ENCODE data around the gene MRPL10.

MRPL10 gene

DNA sequence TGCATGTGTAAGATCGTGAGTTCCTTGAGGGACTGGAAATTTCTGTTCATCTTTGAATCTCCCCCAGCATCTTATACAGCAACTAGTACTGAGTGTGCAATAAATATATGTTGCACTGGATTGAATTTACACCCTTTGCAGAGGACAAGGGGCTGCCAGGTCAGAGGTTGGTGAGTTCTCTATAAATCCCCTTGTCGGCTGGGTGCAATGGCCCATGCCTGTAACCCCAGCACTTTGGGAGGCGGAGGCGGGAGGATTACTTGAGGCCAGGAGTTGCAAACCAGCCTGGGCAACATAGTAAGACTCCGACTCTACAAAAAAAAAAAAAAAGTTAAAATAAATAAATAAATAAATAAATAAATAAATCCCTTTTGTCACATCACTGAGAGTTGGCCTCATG lies 29.0 kb upstream of the MRPL10 start:
- no peak for DNase-seq (ENCODE audit: low read depth, low spot score)

DNA sequence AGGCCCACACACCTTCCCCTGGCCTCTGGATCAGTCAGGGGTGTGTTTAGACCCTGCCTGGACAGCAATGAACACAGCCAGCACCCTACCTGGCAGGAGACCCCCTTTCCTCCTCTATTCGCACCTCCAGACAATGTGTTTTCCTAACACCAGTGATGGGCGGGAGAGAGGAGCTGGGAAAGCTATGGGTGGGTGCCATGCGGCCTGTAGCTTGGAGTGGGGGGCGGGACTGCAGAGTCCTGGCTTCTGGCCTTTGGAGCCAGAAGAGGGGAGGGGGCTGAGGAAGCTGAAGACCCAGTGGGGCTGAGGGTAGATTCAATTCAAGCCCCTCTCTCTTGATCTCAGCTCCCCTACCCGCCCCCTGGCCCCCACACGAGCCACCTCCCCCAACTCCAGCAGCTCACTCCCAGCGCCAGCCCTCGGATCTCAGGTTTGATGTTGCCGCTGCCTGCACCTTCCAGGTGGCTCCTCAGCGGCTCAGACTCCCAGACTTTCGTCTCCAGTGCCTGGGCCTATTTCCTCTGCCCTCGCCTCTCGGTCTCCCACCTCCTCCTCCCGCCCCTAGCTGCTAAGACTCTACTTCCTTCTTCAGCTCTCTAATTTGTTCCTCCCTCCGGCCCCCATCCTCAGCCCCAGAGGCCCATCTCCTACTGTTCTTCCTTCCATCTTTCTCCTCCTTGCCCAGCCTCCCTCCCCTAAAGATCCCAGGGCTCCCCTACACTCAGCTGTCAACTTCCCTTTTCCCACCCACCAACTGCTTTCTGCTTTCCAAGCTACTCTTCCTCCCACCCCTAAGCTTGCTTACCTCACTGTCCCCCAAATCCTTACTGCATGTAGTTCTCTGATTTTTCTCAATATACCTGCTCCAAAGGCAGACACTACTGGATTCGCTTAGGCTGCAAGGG lies 26.5 kb upstream of the MRPL10 start:
- DNase-seq (ENCODE audit: low read depth, low spot score) = no peak

DNA sequence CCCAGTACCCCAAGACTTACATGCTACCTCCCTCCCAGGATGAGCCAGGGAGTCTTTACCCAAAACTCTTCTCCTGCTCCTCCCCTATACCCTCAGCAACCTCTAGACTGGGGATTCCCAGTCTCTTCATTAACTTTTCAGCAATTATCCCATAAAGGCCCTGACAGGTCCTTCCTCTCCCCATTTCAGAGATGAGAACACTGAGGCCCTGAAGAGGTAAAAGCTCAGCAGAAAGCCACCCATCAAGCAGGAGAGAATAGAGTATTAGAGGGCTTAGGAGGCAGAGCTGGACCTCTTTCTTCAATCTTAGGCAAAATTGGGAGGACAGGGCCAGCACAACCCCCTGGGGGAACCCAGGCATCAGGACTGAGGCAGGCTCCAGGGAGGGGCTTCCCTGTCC lies 25.5 kb upstream of the MRPL10 start:
- no peak for DNase-seq (ENCODE audit: low read depth, low spot score)

DNA sequence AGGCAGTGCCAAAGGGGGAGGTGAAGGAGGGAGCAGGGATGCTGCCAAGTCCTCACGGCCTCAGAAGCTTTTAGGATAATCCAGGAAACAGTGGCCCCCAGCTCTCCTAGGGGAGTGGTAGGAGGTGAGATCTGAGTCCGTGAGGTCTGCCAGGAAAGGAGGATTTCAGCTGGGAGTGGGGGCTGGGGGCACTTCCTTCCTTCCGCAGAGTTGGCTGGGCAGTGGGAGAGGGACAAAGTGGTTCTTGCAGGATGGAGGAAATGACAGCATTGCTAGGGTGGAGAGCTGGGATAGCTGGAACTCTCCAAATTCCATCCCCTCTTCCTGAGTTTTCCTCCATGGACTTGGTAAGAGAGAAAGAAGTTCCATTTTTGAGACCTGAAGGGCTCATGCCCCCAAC lies 24.4 kb upstream of the MRPL10 start:
- no peak for DNase-seq (ENCODE audit: low read depth, low spot score)

DNA sequence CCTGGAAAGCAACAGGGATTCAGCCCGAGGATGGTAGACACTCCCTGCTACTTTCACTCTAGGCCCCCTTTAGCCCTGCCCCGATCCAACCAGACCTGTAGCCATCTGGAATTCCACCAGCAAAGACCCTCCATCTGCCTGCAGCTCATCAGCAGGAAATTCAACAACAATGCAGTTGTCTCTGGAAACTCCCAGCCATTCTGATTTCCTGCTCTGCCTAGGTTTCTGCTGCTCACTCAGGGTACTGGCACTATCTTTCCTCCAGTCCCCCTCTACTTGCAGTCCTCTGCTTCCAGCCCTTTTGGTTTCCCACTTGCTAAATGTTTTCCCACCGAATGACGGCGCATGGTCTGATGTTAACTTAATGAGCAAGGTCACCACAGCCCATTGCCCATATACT lies 22.3 kb upstream of the MRPL10 start:
- DNase-seq (ENCODE audit: low read depth, low spot score) = no peak

DNA sequence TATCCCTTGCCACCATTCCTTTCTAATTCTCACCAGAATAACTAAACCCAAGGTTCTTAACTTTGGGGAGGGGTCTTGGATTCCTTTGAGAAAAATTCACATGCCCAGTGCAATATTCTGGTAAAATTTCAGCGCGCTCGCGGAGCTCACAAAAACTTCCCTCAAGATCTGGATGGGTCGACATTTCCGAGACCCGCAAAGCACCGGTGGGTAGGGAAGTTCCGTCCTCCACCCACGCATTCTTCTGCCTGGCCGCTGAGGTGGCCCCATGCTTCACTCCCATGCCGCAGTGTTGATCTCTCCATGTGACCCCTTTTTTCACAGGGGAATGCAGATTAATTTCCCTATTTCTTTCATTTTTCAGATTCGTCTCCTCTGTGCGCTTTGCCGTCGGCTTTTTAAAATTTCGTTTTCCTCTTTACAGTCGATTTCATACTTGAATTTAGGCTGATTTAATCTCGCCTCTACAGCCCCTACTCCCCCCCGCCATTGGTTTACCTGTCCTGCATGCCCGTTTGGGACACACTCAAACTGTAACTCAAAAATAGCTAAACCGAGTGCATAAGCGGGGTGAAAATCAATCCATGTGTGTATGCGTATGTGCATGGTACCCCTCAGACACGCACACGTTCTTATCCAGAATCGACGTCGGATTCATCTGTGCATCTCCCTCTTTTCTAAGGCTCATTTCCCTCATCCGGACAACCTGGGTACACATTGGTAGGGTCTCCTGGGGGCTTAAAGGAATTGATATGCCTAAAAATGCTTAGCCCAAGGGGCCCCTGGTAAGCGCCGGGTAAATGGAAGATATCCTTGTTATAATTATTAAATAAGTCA lies 21.0 kb upstream of the MRPL10 start:
- DNase-seq (ENCODE audit: low read depth, low spot score) = no peak

DNA sequence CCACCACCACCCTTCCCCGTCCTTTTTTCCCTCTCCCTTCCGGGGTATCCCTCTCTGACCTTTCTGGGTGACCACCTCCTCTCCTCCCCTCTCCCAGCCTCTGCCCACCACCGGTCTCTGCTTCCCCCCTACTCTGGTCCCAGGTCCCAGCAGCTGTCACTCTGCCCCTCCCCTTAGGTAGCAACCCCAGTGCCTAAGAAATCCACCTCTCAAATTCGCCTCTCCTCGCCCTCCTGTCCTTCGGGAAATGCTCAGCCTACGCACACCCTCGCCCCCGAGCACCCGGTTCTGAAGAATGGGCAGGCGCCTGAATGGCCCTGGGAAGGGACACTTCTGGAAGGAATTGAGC lies 20.4 kb upstream of the MRPL10 start:
- no peak for DNase-seq (ENCODE audit: low read depth, low spot score)

DNA sequence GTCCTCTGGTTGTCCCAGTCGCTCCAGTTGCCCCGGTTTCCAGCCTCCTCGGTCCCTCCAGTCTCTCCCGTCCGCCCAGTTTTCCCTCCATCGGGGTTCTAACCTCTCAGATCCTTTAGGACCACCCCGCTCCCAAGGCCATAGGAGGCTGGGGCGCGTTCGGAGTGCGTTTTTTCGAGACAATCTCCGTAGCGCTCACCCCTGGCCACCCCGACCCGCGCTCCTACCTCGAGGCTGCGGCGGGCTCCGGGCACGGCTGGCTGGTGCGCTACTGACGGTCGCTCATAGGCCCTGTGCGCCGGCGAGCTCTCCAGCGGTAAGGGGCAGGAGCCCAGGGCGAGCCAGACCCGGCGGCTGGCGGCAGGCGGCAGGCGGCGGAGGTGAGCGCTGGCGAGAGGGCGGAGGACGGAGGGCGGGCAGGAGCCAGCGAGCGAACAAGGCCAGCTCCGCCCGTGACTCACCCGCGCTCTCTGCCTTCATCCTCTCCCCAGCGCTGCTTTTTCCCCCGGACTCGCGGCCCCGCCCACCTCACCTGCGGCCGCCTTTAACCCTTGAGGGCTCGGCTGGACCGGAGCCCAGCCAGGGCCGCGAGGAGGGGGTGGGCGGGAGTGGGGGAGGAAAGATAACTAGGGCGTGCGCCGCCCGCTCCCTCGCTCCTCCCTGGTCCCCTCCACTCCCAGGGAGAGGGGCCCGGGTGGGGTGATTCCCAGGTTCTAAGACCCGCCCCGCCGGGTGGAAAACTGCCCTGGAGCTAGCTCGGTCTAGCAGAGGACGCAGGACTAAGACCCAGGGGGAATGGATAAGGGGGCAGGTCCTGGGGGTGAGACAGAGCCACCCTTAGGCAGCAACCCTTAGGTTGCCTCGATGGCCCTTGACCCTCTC lies 19.6 kb upstream of the MRPL10 start, which contains the start of gene SP6:
TSS of gene SP6 (minus strand) at position 472 of the 882 bp plus-strand sequence. CDS start 2,734 bp downstream, outside the sequence.
- peak; percentile 93 for DNase-seq (ENCODE audit: low read depth, low spot score)

DNA sequence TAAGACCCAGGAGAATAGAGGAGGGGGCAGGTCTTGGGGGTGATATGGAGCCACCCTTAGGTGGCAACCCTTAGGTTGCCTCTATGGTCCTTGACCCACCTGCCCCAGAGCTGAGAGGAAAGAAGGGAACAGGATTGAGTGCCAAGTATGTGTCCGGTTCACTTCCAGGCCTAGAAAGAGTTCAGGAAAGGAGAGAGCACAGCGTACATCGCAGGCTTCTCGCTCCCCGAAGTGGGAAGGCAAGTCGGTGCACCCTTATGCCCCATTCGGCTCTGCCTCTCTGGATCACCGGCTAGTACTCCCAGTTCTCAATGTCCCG lies 19.0 kb upstream of the MRPL10 start:
- no peak for DNase-seq (ENCODE audit: low read depth, low spot score)

DNA sequence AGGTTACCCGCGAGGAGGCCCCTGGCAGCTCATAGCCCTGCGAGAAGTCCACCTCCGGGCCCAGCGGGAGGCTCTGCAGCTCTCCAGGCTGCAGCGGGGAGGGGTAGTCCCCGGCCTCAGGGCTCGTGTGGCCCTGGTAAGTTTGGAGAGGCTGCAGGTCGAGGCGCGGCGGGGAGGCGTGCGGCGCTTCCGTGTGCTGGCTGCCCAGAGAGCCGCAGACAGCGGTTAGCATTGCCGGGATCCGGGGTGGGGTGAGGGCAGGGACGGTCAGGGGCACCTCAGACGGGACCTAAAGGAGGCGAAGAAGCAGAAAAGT lies 16.8 kb upstream of the MRPL10 start:
- DNase-seq (ENCODE audit: low read depth, low spot score) = no peak

DNA sequence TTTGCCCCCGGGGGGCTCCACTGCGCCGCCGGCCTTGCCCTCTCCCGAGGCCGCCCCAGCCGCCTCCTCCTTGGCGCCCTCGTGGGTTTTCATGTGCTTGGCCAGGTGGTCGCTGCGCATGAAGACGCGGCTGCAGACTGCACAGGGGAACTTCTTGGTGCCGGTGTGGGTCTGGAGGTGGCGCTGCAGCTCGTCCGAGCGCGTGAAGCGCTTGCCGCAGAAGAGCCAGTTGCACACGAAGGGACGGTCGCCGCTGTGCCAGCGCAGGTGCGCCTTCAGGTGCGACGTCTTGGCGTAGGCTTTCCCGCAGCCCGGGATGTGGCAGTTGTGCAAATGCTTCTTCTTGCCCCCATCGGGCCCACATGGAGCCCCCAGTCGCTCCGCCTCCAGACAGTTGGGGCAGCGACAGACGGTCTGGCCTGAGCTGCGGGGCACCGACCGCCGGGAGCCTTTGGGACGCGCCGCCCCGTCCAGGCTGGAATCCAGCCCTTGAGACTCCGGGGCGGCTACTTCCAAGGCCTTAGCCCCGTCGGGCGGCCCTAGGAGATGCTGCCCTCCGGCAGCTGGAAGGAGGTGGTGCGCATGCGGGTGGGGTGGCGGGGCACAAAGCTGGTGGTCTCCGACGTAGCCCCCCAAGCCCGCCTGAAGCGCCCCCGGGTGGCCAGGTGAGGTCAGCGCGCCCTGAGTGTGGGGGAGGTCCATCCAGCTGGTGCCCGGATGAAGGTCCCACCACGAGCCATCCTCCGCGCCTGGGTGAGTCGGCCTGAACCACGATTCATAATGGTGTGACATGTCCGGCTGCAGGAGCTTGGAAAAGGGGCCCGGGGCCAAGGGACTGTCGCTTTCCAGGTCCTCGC lies 16.2 kb upstream of the MRPL10 start:
- peak; percentile 83 for DNase-seq (ENCODE audit: low read depth, low spot score)

DNA sequence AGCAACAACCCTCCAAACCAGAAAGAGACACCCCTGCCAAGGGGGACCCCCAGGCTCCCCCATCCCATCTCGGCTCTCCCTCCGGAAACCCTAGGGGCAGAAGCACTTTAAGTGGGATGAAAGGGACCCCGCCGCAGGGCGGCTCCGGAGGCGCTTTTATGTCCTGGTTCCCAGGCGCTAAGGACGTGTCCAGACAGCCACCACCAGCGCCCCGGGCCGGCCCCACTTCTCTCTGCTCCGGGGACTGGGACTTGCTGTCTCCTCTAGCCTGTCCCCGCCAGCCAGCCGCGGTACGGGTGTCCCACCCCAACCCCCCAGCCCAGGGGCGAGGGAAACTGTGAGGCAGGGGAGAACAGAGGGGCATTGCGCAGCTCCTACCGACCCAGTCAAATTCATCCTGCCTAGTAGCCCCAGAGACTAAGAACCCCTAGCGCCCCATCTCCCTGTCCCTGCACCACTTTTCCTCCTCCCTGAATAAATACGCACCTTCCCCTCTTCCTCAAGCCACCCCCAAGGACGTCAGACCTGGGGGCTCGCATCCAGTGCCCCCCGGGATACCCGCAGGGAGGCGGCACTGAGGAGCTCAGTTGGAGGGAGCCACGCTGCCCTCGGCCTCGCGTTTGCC lies 15.5 kb upstream of the MRPL10 start:
- peak; percentile 54 for DNase-seq (ENCODE audit: low read depth, low spot score)

DNA sequence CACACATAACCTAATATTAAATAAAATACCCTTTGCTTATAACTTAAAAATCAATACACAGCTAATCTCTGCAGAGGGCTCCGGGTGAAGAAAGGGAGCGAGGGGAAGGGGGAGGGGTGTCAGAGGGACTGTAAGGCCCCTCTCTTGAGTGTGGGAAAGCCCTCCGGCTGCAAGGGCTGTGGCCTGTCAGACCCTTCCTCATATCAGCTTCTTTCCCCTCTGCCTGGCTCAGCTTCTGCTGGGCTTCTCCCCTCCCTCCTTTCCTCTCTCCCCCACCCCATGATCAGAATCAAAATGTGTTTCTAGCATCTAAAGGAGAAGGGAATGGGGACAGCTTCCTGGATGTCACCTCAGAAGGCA lies 14.4 kb upstream of the MRPL10 start:
- DNase-seq (ENCODE audit: low read depth, low spot score) = no peak

DNA sequence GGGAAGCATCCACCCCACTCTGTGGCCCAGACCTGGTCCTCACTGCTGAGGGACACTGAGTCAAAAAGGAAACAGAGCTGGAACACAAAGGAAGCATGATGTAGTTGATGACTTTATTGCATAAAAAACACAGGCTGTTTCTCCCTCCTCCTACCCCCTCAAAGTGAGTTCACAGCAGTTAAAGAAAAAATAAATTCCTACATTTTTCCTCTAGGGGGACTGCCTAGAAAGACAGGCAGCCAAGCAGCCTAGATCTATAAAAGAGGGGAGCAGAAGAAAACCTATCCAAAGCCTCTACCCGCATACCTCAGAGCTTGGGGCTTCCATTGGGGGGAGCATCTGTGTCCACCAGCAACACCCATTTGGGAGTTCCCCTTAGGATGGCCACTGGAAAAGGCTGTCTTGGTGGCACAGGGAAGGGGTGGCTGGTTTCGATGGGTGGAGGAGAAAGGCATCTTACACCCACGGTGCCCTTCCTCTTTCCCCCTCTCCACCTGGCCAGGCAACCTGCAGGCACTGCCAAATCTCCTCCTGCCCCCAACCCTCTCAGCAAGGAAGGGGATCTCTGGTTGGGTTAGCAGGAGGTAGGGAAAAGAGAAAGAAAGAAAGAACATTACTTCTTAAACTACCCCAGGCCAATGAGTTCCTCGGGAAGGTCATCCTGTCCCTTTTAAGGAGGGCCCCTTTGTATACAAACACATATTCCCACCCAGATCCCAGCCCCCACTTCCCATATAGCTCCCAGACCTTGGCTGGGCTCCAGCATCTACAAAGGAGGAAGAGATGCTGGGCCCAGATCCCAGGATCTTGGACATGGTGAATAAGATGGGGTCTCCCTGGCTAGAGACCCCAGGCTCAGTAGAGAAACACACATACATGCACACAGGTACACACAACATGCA lies 13.7 kb upstream of the MRPL10 start:
- DNase-seq (ENCODE audit: low read depth, low spot score) = no peak

DNA sequence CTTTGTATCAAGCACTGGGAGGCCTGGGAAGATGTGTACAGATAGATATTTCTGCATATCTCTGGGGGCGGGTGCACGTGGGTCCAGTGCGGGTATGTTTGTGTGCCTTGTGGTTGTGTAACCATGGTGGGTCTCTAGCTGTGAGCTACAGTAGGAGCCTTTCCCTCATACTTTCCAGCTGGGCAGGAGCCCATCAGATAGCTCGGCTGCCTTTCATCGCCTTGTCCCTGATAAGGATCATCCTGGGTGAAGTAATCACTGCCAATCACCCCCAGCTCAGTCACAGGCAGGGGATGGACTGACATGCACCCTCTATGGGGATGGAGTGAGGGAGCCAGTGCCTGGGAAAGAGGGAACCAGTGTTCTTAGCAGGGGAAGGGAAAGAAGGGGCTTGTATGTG lies 12.9 kb upstream of the MRPL10 start:
- no peak for DNase-seq (ENCODE audit: low read depth, low spot score)

DNA sequence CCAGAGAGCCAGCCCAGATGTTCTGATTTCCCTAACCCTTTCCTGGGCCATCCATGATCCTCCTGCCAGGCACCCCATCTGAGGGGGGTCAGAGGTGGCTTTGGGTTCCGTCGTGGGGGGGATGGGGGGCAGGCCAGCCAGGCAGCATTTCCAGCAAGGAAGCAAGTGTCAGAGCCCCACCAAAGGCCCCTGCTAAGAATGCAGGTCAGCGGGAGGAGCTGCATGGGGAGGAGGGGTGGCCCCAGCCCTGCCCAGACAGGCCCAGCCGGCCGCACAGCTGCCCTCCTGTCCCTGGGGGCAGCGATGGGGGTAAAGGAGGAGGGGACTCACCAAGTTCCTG lies 12.0 kb upstream of the MRPL10 start:
- no peak for DNase-seq (ENCODE audit: low read depth, low spot score)

DNA sequence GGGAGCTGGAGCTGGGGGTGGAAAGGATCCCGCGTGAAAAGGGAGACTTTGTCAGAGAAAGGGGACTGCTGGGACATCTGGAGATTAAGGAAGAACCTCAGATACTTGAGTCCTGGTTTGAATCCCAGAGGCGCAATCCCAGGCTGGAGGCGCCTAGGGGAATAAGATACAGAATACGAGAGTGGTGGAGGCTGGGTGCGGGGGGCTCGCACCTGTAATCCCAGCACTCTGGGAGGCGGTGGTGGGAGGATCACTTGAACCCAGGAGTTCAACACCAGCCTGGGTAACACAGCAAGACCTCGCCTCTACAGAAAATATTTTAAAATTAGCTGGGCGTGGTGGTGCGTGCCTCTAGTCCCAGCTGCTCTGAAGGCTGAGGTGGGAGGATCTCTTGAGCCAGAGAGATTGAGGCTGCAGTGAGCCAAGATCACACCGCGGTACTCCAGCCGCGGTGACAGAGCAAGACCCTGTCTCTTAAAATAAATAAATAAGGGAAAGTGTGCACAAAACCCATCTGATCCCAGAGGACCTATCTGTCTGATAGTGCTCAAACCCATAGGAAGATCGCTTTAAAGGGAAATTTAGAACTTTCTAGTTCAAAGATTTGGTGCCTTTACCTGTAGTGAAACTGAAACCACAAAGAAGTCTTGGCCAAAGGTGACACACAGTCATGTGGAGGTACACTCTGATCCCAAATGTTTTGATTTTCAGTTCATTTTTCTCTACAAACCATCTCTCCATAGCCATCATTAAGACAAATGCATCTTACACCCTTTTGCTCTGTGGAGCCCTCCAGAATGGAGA lies 10.3 kb upstream of the MRPL10 start:
- no peak for DNase-seq (ENCODE audit: low read depth, low spot score)

DNA sequence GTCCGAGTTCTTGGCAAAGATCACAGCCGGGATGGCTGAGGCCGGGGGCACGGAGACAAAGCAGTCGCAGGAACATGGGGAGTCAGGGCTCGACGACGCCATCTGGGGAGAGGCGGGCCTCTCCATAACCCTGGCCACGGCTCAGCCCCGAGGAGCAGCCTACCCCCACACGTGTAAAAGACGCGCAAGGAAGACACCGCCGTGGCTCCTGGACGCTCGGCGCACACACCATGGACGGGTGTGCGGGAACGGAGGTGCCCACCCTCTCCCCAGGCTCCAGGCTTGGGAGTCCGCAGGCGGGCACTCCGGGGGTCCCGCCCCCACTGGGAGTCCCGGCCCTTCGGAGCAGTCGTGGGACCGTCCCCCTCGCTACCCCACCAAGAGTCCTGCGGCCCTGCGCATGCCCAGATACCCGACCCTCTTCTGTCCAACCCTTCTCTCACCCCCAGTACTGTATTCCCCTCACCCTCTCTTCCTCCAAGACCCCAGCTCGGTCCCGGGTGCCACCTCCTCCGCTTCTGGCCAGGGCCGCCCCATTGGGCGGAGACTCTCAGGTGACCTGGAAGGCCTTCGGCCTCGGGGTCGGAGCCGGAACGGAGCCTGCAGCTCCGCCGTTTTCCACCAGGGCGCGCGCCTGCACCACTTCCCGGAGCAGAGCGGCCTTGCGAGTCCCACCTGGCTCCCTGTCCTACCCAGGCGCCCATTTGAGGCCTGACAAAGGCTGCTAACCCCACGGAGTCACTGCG lies 9.6 kb upstream of the MRPL10 start, which contains the start of gene SCRN2:
TSS of gene SCRN2 (minus strand) at position 532 of the 746 bp plus-strand sequence. CDS start at position 102, 430 bp downstream.
- DNase-seq (ENCODE audit: low read depth, low spot score) = peak; percentile 99
